ENCODE results near the gene GPR160. TPM values are rescaled to one million over a fixed set of nuclear protein-coding genes. Genes with fewer than 3 reads are reported as not detected.

Gene GPR160
- total RNA-seq, 1 donor from 2014 or later = 1.2 TPM

DNA sequence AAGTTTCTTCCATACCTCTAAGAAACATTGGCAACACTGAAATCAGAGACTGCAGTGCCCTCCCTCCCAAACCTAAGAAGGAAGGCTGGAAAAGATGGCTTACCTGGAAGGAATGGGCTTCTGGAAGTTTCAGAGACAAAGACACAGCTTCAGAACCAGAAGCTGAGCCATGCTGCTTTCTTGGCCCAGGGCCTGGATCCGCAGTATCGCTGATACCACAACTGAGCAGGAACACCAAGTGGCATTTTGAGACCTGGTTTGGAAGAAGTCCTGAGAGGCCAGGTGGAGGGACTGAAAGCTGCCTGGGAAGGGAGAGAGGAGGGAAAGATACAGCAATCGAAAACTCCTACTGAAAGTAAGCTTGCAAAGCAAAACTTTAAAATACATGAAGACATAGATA is 19.8 kb downstream of the GPR160 start:
- no peaks in the 10 kb centered on the region for H3K4me1 ChIP-seq
- no peak overlapping the region for H3K4me3 ChIP-seq
- no peaks in the 10 kb centered on the region for H3K9me3 ChIP-seq
- no peaks in the 10 kb centered on the region for H3K27me3 ChIP-seq
- intact Hi-C loops (cut with DNase I) = no loop called here
- no peak for DNase-seq (ENCODE audit: extremely low spot score in 2 of 2)
- H3K27ac ChIP-seq = no peak overlapping the region
- H3K36me3 ChIP-seq = no peaks in the 10 kb centered on the region
- TF ChIP-seq POLR2A (IDR thresholded peaks at IDR 0.05) (no peak), POLR2AphosphoS5 (IDR thresholded peaks at IDR 0.05; ENCODE audit: insufficient read depth in 1 of 2, low read depth in 1 of 2) (no peak)
- TF ChIP-seq, protein P1, sequence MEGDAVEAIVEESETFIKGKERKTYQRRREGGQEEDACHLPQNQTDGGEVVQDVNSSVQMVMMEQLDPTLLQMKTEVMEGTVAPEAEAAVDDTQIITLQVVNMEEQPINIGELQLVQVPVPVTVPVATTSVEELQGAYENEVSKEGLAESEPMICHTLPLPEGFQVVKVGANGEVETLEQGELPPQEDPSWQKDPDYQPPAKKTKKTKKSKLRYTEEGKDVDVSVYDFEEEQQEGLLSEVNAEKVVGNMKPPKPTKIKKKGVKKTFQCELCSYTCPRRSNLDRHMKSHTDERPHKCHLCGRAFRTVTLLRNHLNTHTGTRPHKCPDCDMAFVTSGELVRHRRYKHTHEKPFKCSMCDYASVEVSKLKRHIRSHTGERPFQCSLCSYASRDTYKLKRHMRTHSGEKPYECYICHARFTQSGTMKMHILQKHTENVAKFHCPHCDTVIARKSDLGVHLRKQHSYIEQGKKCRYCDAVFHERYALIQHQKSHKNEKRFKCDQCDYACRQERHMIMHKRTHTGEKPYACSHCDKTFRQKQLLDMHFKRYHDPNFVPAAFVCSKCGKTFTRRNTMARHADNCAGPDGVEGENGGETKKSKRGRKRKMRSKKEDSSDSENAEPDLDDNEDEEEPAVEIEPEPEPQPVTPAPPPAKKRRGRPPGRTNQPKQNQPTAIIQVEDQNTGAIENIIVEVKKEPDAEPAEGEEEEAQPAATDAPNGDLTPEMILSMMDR (IDR thresholded peaks at IDR 0.05) = no peak

DNA sequence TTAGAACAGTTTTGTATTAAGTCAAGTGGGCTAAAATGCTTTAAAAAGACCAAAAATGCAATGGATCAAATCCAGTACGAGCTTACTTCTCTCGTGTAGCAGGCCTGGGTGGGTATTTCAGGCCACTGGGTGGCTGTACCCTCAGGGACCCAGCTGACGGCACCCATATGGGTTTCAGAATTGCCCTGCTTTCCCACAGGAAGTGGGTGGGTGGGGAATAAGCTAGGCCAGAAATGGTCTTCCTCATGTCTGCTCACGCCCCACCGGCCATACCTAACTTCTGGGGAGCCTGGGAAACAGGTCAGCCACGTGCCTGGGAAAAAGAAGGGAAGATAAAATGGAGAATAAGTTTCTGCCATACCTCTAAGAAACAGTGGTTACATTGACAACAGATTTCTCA is 20.3 kb downstream of the GPR160 start:
- H3K4me1 ChIP-seq = no peaks in the 10 kb centered on the region
- no peak for DNase-seq (ENCODE audit: extremely low spot score in 2 of 2)
- no peaks in the 10 kb centered on the region for H3K27me3 ChIP-seq
- H3K9me3 ChIP-seq = no peaks in the 10 kb centered on the region
- intact Hi-C loops (cut with DNase I) = no loop called here
- TF ChIP-seq POLR2A (IDR thresholded peaks at IDR 0.05) (no peak), POLR2AphosphoS5 (IDR thresholded peaks at IDR 0.05; ENCODE audit: insufficient read depth in 1 of 2, low read depth in 1 of 2) (no peak)
- TF ChIP-seq, protein P1 (IDR thresholded peaks at IDR 0.05) = no peak
- H3K4me3 ChIP-seq = no peak overlapping the region
- H3K36me3 ChIP-seq = no peaks in the 10 kb centered on the region
- no peak overlapping the region for H3K27ac ChIP-seq

DNA sequence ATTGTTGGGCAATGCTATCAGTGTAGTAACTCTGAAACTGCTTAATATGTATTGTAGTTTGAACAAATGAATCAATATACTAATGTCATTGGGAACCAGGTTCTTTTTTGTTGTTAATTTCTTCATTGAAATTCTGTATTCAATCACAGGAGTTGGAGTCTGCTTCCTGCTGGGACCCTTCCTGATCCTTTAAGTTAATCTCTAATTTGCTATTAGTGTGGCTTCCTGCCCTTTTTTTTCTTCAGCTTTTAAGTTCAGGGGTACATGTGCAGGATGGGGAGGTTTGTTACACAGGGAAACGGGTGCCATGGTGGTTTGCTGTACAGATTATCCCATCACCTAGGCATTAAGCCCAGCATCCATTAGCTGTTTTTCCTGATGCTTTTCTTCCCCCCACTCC is 21.7 kb downstream of the GPR160 start:
- no peak for DNase-seq (ENCODE audit: extremely low spot score in 2 of 2)
- Histone ChIP-seq H3K9me3 (no peaks in the 10 kb centered on the region), H3K27me3 (no peaks in the 10 kb centered on the region), H3K36me3 (no peaks in the 10 kb centered on the region), H3K27ac (no peak overlapping the region), H3K4me3 (no peak overlapping the region), H3K4me1 (no peaks in the 10 kb centered on the region)
- intact Hi-C loops (cut with DNase I) = no loop called here
- TF ChIP-seq, protein P1 (IDR thresholded peaks at IDR 0.05) = no peak
- TF ChIP-seq POLR2AphosphoS5 (IDR thresholded peaks at IDR 0.05; ENCODE audit: insufficient read depth in 1 of 2, low read depth in 1 of 2) (no peak), POLR2A (IDR thresholded peaks at IDR 0.05) (no peak)

DNA sequence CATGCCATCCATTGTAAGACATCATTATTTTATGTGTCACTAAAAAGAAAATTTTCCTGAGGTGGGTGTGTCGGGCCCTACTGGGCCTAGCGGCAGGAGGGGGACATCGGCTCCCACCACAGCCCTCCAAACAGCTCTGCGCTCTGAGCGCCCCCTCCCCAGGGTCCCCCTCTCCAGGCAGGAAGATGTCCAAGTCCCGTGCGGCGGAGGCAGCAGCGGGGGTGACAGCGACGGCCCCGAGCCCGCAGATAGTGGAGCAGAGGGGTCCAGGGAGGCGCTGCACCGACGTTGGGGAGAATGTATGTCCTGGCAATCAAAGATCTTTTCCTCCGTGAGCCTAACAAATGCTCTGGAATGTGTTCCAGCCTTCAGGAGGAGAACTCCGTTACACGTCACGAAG is 24.3 kb downstream of the GPR160 start:
- no peaks in the 10 kb centered on the region for H3K27me3 ChIP-seq
- TF ChIP-seq, protein P1 (IDR thresholded peaks at IDR 0.05) = no peak
- TF ChIP-seq POLR2AphosphoS5 (IDR thresholded peaks at IDR 0.05; ENCODE audit: insufficient read depth in 1 of 2, low read depth in 1 of 2) (no peak), POLR2A (IDR thresholded peaks at IDR 0.05) (no peak)
- H3K36me3 ChIP-seq = no peaks in the 10 kb centered on the region
- intact Hi-C loops (cut with DNase I) = no loop called here
- no peak overlapping the region for H3K27ac ChIP-seq
- no peak for DNase-seq (ENCODE audit: extremely low spot score in 2 of 2)
- no peak overlapping the region for H3K4me3 ChIP-seq
- H3K9me3 ChIP-seq = no peaks in the 10 kb centered on the region
- no peaks in the 10 kb centered on the region for H3K4me1 ChIP-seq

DNA sequence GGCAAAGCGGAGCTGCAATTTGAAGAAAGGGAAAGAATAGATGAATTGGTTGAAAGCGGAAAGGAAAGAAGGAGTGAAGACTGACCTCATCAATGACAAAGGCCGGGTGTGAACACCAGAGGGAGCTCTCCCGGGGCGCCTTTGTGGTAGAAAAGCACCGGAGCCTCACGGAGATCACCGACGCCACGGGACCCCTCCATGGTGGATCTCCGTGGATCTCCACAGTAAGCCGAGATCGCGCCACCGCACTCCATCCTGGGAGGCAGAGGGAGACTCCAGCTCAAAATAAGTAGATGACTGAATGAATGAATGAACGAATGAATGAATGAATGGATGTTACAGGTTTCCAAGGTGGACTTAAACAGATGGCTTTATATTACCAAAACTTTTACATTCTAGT is 25.0 kb downstream of the GPR160 start:
- H3K27me3 ChIP-seq = no peaks in the 10 kb centered on the region
- TF ChIP-seq POLR2AphosphoS5 (IDR thresholded peaks at IDR 0.05; ENCODE audit: insufficient read depth in 1 of 2, low read depth in 1 of 2) = no peak
- TF ChIP-seq, protein P1 (IDR thresholded peaks at IDR 0.05) = no peak
- TF ChIP-seq POLR2A (IDR thresholded peaks at IDR 0.05) = no peak

More for the DNA sequence above, 25.0 kb downstream of the GPR160 start:
- DNase-seq (ENCODE audit: extremely low spot score in 2 of 2) = no peak
- H3K9me3 ChIP-seq = no peaks in the 10 kb centered on the region
- intact Hi-C loops (cut with DNase I) = no loop called here
- H3K4me1 ChIP-seq = no peaks in the 10 kb centered on the region
- no peaks in the 10 kb centered on the region for H3K36me3 ChIP-seq
- no peak overlapping the region for H3K4me3 ChIP-seq
- H3K27ac ChIP-seq = no peak overlapping the region

Data from vagina (tissue), 2 donors.